ENCODE results near the gene FYN. TPM values are rescaled to one million over a fixed set of nuclear protein-coding genes. Genes with fewer than 3 reads are reported as not detected.

Gene FYN
- total RNA-seq, 1 experiment from 2014 or later = 7.2 TPM

GRCh38 chr6:111781041-111781708 lies 92.1 kb downstream of the FYN start:
- no peak overlapping the region for H3K4me3 Mint-ChIP-seq (ENCODE audit: unreplicated experiment)
- no peak overlapping the region for H3K27ac Mint-ChIP-seq (ENCODE audit: unreplicated experiment)
- BruUV-seq (replicated peaks) = no TSS peak
- ChIA-PET POLR2A (no interaction called here), CTCF (no interaction called here)
- no peaks in the 10 kb centered on the region for H3K27me3 Mint-ChIP-seq (ENCODE audit: insufficient read depth, unreplicated experiment)
- H3K9me3 Mint-ChIP-seq (ENCODE audit: unreplicated experiment) = no peaks in the 10 kb centered on the region
- no peak for TF ChIP-seq CTCF (IDR thresholded peaks at IDR 0.05; ENCODE audit: insufficient read depth in 1 of 2, low read depth in 1 of 2, low read length in 1 of 2, severe bottlenecking in 1 of 2, unreplicated experiment in 1 of 2)
- no peaks in the 10 kb centered on the region for H3K4me1 Mint-ChIP-seq (ENCODE audit: low read depth, unreplicated experiment)
- Histone ChIP-seq H3K9me3 (no peaks in the 10 kb centered on the region), H3K27me3 (replicated peaks; ENCODE audit: control insufficient read depth, insufficient read depth, low read length) (no peaks in the 10 kb centered on the region), H3K4me1 (peaks cover 5% of the 10 kb centered on the region; the same call in 1 of the 2 replicates), H3K36me3 (ENCODE audit: control insufficient read depth, insufficient read depth, low read length) (no peaks in the 10 kb centered on the region), H3K4me3 (ENCODE audit: low read depth, low read length) (no peak overlapping the region)
- DNase-seq = no peak
- H3K36me3 Mint-ChIP-seq (ENCODE audit: insufficient read depth, unreplicated experiment) = no peaks in the 10 kb centered on the region
- intact Hi-C loops (cut with micrococcal nuclease; ENCODE audit: unreplicated experiment) = no loop called here

GRCh38 chr6:111780393-111780792 lies 92.9 kb downstream of the FYN start:
- H3K27ac Mint-ChIP-seq (ENCODE audit: unreplicated experiment) = no peak overlapping the region
- CTCF ChIA-PET = no interaction called here

GRCh38 chr6:111779660-111780059 lies 93.6 kb downstream of the FYN start:
- POLR2A ChIA-PET = no interaction called here
- TF ChIP-seq CTCF (IDR thresholded peaks at IDR 0.05; ENCODE audit: insufficient read depth in 1 of 2, low read depth in 1 of 2, low read length in 1 of 2, severe bottlenecking in 1 of 2, unreplicated experiment in 1 of 2) = no peak
- CTCF ChIA-PET = no interaction called here

More at GRCh38 chr6:111780393-111780792, 92.9 kb downstream of the FYN start:
- no peak for TF ChIP-seq CTCF (IDR thresholded peaks at IDR 0.05; ENCODE audit: insufficient read depth in 1 of 2, low read depth in 1 of 2, low read length in 1 of 2, severe bottlenecking in 1 of 2, unreplicated experiment in 1 of 2)
- H3K4me3 ChIP-seq (ENCODE audit: low read depth, low read length) = no peak overlapping the region
- no peaks in the 10 kb centered on the region for H3K4me1 Mint-ChIP-seq (ENCODE audit: low read depth, unreplicated experiment)
- no TSS peak for BruUV-seq (replicated peaks)
- POLR2A ChIA-PET = no interaction called here
- H3K4me1 ChIP-seq = peaks cover 5% of the 10 kb centered on the region; the same call in 1 of the 2 replicates
- no peak for DNase-seq
- H3K27me3 ChIP-seq (replicated peaks; ENCODE audit: control insufficient read depth, insufficient read depth, low read length) = no peaks in the 10 kb centered on the region
- H3K4me3 Mint-ChIP-seq (ENCODE audit: unreplicated experiment) = no peak overlapping the region
- H3K36me3 Mint-ChIP-seq (ENCODE audit: insufficient read depth, unreplicated experiment) = no peaks in the 10 kb centered on the region
- H3K36me3 ChIP-seq (ENCODE audit: control insufficient read depth, insufficient read depth, low read length) = no peaks in the 10 kb centered on the region
- H3K9me3 ChIP-seq = no peaks in the 10 kb centered on the region
- no peaks in the 10 kb centered on the region for H3K27me3 Mint-ChIP-seq (ENCODE audit: insufficient read depth, unreplicated experiment)
- no peaks in the 10 kb centered on the region for H3K9me3 Mint-ChIP-seq (ENCODE audit: unreplicated experiment)
- intact Hi-C loops (cut with micrococcal nuclease; ENCODE audit: unreplicated experiment) = no loop called here

More at GRCh38 chr6:111779660-111780059, 93.6 kb downstream of the FYN start:
- no TSS peak for BruUV-seq (replicated peaks)
- Histone ChIP-seq H3K36me3 (ENCODE audit: control insufficient read depth, insufficient read depth, low read length) (no peaks in the 10 kb centered on the region), H3K4me1 (peaks cover 5% of the 10 kb centered on the region; the same call in 1 of the 2 replicates), H3K4me3 (ENCODE audit: low read depth, low read length) (no peak overlapping the region), H3K27me3 (replicated peaks; ENCODE audit: control insufficient read depth, insufficient read depth, low read length) (no peaks in the 10 kb centered on the region), H3K9me3 (no peaks in the 10 kb centered on the region)
- no peak overlapping the region for H3K27ac Mint-ChIP-seq (ENCODE audit: unreplicated experiment)
- no peaks in the 10 kb centered on the region for H3K4me1 Mint-ChIP-seq (ENCODE audit: low read depth, unreplicated experiment)
- H3K9me3 Mint-ChIP-seq (ENCODE audit: unreplicated experiment) = no peaks in the 10 kb centered on the region
- H3K27me3 Mint-ChIP-seq (ENCODE audit: insufficient read depth, unreplicated experiment) = no peaks in the 10 kb centered on the region
- no peak for DNase-seq
- intact Hi-C loops (cut with micrococcal nuclease; ENCODE audit: unreplicated experiment) = no loop called here
- H3K4me3 Mint-ChIP-seq (ENCODE audit: unreplicated experiment) = no peak overlapping the region
- no peaks in the 10 kb centered on the region for H3K36me3 Mint-ChIP-seq (ENCODE audit: insufficient read depth, unreplicated experiment)
